Spleen (tissue), 7 donors: ENCODE results near the gene PDHA2.

Source experiments
- CTCF ChIP-seq, 11 experiments: fragments of 200-600 bp in 7 of 11; fragments of 450-650 bp in 4 of 11; sonication (generic) in 4 of 11; IDR thresholded peaks in 8 of 11; conservative IDR thresholded peaks in 3 of 11; 1 replicate in 7 of 11; 2 replicates in 4 of 11; pipeline versions ENCODE4 v1.4.0 to v1.8.0; 2016 to 2021; ENCODE audit warnings: antibody characterized with exemption in 11 of 11, inconsistent platforms in 4 of 11, mild to moderate bottlenecking in 1 of 11
- POLR2A ChIP-seq, 3 donors: fragments of 450-650 bp; IDR thresholded peaks; one replicate each; pipeline ENCODE4 v1.5.1; 2017; ENCODE audit warnings: antibody characterized with exemption in 3 of 3, mild to moderate bottlenecking in 1 of 3
- POLR2AphosphoS5 ChIP-seq, 3 donors: sonication (generic); formaldehyde crosslinking; IDR thresholded peaks; one replicate each; pipeline ENCODE4 v1.5.1; 2017; ENCODE audit warnings: antibody characterized with exemption in 3 of 3
- donor health status: DM: no; HTN: no; CAD: no; lungs with moderate emphysema.
- donor health status: DM: no; HTN: no; CAD: no.
- donor health status: DM: no; HTN: no; CAD: no.

- TF ChIP-seq CTCF (IDR thresholded peaks at IDR 0.05 in 8 of 11, conservative IDR thresholded peaks at IDR 0.05 in 3 of 11): no peak
- TF ChIP-seq POLR2A (IDR thresholded peaks at IDR 0.05): no peak
- no peak for TF ChIP-seq POLR2AphosphoS5 (IDR thresholded peaks at IDR 0.05)
Observed at GRCh38 chr4:95798003-95798402, 41.9 kb upstream of the PDHA2 start.
